NT2/D1 (cell line): Measurements from ENCODE around the gene SLC66A1.

Experiments used
- DNase-seq: peaks from one replicate; pipeline ENCODE4 v3.0.0-alpha.2; 2011; ENCODE audit warnings: low read depth, low spot score
- H3K27me3 ChIP-seq: 2 replicates; pipeline ENCODE4 v1.6.0; 2011; ENCODE audit warnings: mild to moderate bottlenecking; ENCODE audit not compliant: insufficient read length, insufficient read depth
- H3K36me3 ChIP-seq: 2 replicates; pipeline ENCODE4 v1.6.1; 2011; ENCODE audit warnings: mild to moderate bottlenecking, low read length, mixed read lengths; ENCODE audit not compliant: insufficient read depth, insufficient read length
- H3K4me1 ChIP-seq: 2 replicates; pipeline ENCODE4 v1.5.1; 2011; ENCODE audit not compliant: insufficient read depth, insufficient read length
- H3K4me3 ChIP-seq: 2 replicates; pipeline ENCODE4 v1.5.1; 2011; ENCODE audit warnings: low read depth; ENCODE audit not compliant: insufficient read length
- H3K9ac ChIP-seq: 2 replicates; pipeline ENCODE4 v1.6.0; 2011; ENCODE audit warnings: low read depth; ENCODE audit not compliant: insufficient read length
- H3K9me3 ChIP-seq: 2 replicates; pipeline ENCODE4 v1.5.1; 2011; ENCODE audit warnings: mild to moderate bottlenecking, low read length; ENCODE audit not compliant: insufficient read depth
- SUZ12 ChIP-seq: IDR thresholded peaks from 2 replicates; pipeline ENCODE4 v1.6.1; 2011; ENCODE audit not compliant: insufficient read length, insufficient read depth; ENCODE audit errors: extremely low read depth
- YY1 ChIP-seq: IDR thresholded peaks from 2 replicates; pipeline ENCODE4 v1.6.1; 2011; ENCODE audit not compliant: insufficient read length, insufficient read depth
- ZNF274 ChIP-seq: IDR thresholded peaks from 2 replicates; pipeline ENCODE4 v1.6.1; 2011; ENCODE audit warnings: mild to moderate bottlenecking, low read depth, low read length

The SLC66A1 gene

GRCh38 chr1:19308509-19308907 lies 3.6 kb upstream of the SLC66A1 start:
- H3K4me1 ChIP-seq: peaks cover 6% of the 10 kb centered on the region
- TF ChIP-seq ZNF274 (no peak), YY1 (no peak), SUZ12 (no peak)
- H3K36me3 ChIP-seq: peaks cover 49% of the 10 kb centered on the region
- H3K9ac ChIP-seq: no peak overlapping the region
- peaks cover 6% of the 10 kb centered on the region for H3K27me3 ChIP-seq
- DNase-seq: no peak
- no peaks in the 10 kb centered on the region for H3K9me3 ChIP-seq
- H3K4me3 ChIP-seq: no peak overlapping the region

DNA sequence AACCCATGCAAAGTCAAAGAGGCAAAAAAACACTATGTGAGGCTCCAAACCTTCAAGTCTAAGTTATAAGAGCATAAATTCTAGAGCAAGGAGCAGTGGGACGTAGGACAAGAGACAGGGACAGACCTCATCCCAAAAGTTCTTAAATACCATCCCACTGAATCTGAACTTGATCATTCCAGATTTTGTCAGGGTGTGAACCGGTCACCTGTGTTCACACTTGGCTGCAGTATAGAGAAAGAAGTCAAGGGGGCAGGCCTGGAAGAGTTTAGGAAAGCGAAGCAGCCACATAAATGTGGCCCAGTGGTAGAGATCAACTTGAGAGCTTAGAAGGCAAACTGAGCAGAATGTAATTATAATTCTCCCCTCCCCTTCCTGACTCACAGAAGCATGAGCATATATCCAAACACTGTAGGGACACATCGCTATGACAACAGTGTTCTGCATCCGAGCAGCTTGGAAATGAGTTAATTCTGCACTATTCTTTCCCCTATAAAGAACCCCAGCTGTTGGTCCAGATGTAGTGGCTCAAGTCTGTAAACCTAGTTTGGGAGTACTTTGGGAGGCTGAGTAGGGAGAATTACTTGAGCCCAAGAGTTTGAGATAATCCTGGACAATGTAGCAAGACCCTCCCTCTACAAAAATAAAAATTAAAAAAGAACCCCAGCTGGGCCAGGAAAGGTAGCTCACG lies 2.9 kb upstream of the SLC66A1 start:
- Histone ChIP-seq H3K9me3 (no peaks in the 10 kb centered on the region), H3K4me1 (peaks cover 6% of the 10 kb centered on the region), H3K36me3 (peaks cover 47% of the 10 kb centered on the region), H3K9ac (no peak overlapping the region), H3K27me3 (peaks cover 6% of the 10 kb centered on the region), H3K4me3 (no peak overlapping the region)
- TF ChIP-seq ZNF274 (no peak), YY1 (no peak), SUZ12 (no peak)
- DNase-seq: no peak

DNA sequence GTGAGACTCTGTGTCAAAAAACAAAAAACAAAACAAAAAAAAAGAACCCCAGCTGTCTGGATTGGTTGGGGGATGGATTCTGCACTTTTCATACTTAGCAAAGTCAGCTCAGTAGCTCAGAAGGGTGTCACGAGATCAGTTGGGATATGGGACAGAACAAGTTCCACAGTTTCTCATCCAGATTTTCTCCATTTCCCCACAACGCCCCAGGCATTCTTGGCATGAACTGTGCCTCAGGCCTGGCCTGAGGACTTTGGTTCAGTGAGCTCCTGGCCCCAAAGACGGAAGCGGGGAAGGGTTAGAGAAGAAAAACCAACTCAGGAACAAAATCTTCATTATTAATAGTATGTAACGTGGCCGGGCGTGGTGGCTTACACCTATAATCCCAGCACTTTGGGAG lies 2.1 kb upstream of the SLC66A1 start:
- no peak for TF ChIP-seq ZNF274
- no peak for TF ChIP-seq YY1
- TF ChIP-seq SUZ12: no peak
- Histone ChIP-seq H3K4me3 (no peak overlapping the region), H3K36me3 (peaks cover 44% of the 10 kb centered on the region), H3K9me3 (no peaks in the 10 kb centered on the region), H3K4me1 (peaks cover 6% of the 10 kb centered on the region), H3K27me3 (peaks cover 6% of the 10 kb centered on the region), H3K9ac (no peak overlapping the region)
- DNase-seq: no peak

GRCh38 chr1:19310720-19311502 lies 1.2 kb upstream of the SLC66A1 start:
- TF ChIP-seq YY1 (no peak), ZNF274 (no peak), SUZ12 (no peak)
- H3K36me3 ChIP-seq: peaks cover 36% of the 10 kb centered on the region
- H3K9me3 ChIP-seq: no peaks in the 10 kb centered on the region
- peak overlapping the region; percentile 79 for H3K4me3 ChIP-seq
- peaks cover 6% of the 10 kb centered on the region for H3K27me3 ChIP-seq
- H3K4me1 ChIP-seq: peaks cover 6% of the 10 kb centered on the region
- H3K9ac ChIP-seq: peak overlapping the region; percentile 89
- DNase-seq: no peak

GRCh38 chr1:19311503-19311930 lies 609 bp upstream of the SLC66A1 start:
- peaks cover 29% of the 10 kb centered on the region for H3K36me3 ChIP-seq
- DNase-seq: no peak
- peak overlapping the region; percentile 79 for H3K4me3 ChIP-seq
- H3K9me3 ChIP-seq: no peaks in the 10 kb centered on the region
- TF ChIP-seq ZNF274 (no peak), SUZ12 (no peak), YY1 (no peak)
- peaks cover 6% of the 10 kb centered on the region for H3K4me1 ChIP-seq
- H3K27me3 ChIP-seq: peaks cover 6% of the 10 kb centered on the region
- peak overlapping the region; percentile 89 for H3K9ac ChIP-seq

DNA sequence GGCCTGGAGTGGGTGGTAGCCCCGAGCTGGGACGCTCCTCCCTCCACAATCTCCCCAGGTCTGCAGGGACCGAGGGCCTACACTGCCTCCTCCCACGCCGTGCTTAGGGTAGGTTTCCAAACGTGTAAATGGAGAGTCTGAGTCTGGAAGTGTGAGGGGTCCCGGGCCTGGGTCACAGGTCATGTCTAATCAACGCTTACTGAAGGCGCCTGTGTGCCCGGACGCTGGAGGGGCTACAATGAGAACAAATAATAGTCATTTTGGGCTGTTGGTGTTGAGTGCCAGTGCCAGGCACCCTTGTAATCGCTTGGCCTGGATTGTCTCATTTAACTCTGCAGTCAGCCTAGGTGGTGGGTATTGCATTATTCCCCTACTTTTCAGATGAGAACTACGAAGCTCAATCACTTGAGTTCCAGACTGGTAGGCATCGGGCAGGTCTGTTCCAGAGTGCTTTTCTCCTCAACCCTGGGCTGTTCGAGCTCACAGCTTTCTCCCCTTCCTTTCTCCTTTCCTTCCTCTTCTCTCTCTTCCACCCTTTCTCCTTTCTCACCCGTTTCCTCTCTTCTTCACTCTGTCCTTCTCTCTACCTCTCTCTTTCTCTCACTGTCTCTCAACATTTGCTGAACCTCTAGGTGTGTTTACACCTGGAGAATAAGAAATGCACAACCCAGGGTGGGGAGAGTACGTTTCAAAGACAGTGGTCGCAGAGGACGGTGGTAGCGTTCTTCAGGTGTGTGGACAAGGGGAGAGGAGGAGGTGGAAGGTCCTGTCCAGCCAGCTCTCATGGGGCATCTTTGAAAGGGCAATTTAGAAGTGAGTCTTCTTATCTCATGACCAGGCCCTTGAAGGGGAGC lies 883 bp downstream of the SLC66A1 start:
- Histone ChIP-seq H3K4me3 (peak overlapping the region; percentile 79), H3K36me3 (peaks cover 28% of the 10 kb centered on the region), H3K4me1 (peaks cover 11% of the 10 kb centered on the region), H3K9me3 (no peaks in the 10 kb centered on the region), H3K9ac (peak overlapping the region; percentile 90), H3K27me3 (peaks cover 6% of the 10 kb centered on the region)
- no peak for DNase-seq
- TF ChIP-seq ZNF274: no peak
- no peak for TF ChIP-seq YY1

GRCh38 chr1:19313636-19313959 lies 1.5 kb downstream of the SLC66A1 start:
- H3K9ac ChIP-seq: no peak overlapping the region
- no peak for DNase-seq
- H3K4me3 ChIP-seq: no peak overlapping the region

More at GRCh38 chr1:19313636-19313959, 1.5 kb downstream of the SLC66A1 start:
- Histone ChIP-seq H3K27me3 (peaks cover 6% of the 10 kb centered on the region), H3K36me3 (peaks cover 28% of the 10 kb centered on the region), H3K4me1 (peaks cover 11% of the 10 kb centered on the region), H3K9me3 (no peaks in the 10 kb centered on the region)
- TF ChIP-seq ZNF274 (no peak), YY1 (no peak), SUZ12 (no peak)
